Measurements from ENCODE around the gene DLEC1. TPM values are rescaled to one million over a fixed set of nuclear protein-coding genes. Genes with fewer than 3 reads are reported as not detected.

The DLEC1 gene
- total RNA-seq, 2 experiments from 2014 or later = 0.20 to 0.36 TPM

DNA sequence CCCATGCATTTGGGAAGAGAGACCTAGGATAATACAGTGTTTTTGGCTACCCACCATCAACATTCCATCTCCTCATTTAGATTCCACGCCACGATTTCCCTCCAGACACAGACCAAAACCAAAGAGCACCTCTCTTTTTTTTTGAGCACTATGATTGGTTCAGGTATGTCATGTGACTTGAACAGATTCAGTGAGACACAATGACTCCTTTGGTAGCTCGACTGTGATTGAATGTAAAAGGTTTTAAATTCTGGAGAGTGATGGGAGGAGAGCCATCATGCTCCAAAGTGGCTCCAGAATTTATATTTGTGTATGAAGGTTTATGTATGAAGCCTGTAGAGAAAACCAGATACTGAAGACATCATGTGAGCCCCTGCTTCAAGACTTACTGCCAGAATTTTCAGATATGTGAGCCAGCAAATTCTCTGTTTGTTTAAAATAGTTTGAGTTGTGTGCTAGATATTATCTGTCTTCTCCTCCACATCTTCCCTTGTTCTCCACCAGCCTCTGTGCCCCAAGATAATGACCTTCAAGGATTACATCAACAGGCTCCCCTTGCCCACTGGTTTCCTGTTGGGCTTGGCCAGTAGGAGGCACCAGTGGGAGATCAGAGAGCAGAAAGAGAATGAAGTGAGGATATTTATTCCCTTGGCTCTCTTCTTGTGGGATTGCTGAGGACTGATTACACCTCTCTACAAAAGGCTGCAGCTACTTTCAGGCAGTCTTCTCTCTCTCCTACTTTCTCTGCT is 111.9 kb downstream of the DLEC1 start:
- ChIA-PET POLR2A (interaction anchor here (0.6 to 0.7 kb wide), 2 partner anchors 14 to 55 kb away, joined by 3 read pairs; partner anchors contain the start of gene OXSR1), CTCF (no interaction called here)
- intact Hi-C loops (cut with micrococcal nuclease) = loop anchor here (2.0 kb wide), 1 partner anchor 14 kb away; the partner anchor contains the start of gene OXSR1
- Mint-ChIP-seq H3K27ac (peak overlapping the region; percentile 60), H3K36me3 (ENCODE audit: low read depth) (peaks cover 1% of the 10 kb centered on the region), H3K9me3 (peaks cover 13% of the 10 kb centered on the region), H3K4me1 (ENCODE audit: low read depth) (peaks cover 51% of the 10 kb centered on the region), H3K27me3 (no peaks in the 10 kb centered on the region), H3K4me3 (no peak overlapping the region)
- DNase-seq (peak; percentile 24), ATAC-seq (no peak)
- TF ChIP-seq, protein P1, sequence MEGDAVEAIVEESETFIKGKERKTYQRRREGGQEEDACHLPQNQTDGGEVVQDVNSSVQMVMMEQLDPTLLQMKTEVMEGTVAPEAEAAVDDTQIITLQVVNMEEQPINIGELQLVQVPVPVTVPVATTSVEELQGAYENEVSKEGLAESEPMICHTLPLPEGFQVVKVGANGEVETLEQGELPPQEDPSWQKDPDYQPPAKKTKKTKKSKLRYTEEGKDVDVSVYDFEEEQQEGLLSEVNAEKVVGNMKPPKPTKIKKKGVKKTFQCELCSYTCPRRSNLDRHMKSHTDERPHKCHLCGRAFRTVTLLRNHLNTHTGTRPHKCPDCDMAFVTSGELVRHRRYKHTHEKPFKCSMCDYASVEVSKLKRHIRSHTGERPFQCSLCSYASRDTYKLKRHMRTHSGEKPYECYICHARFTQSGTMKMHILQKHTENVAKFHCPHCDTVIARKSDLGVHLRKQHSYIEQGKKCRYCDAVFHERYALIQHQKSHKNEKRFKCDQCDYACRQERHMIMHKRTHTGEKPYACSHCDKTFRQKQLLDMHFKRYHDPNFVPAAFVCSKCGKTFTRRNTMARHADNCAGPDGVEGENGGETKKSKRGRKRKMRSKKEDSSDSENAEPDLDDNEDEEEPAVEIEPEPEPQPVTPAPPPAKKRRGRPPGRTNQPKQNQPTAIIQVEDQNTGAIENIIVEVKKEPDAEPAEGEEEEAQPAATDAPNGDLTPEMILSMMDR (IDR thresholded peaks at IDR 0.05) = no peak

DNA sequence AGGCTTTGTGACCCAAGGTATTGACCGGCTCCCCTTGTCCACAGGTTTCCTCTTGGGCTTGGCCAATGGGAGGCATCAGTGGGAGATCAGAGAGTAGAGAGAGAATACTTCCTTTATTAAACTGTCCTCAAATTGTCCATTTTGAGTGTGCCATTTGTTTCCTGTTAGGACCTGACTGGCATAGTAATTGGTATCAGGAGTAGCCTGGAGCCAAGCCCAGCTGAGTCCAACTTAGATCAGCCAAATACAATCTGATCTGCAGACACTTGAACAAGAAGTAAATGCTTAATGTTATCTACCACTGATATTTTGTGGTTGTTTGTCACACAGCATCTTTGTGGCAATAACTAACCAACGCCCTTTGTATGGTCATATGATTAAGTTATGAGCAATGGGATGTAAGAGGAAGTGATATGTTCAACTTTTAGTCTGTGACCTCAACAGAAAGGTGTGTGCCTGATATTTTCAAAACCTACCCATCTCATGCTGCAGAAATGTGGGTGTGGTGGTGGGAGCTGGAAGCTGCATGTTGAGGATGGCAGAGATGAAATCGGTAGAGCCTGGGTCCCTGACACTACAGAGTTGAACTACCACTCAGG is 112.8 kb downstream of the DLEC1 start:
- CTCF ChIA-PET = interaction anchor here (1.0 to 4.3 kb wide), 2 partner anchors 12 to 146 kb away, joined by 3 to 21 read pairs; partner anchors contain the start of gene OXSR1
- DNase-seq (no peak), ATAC-seq (peak; percentile 55)
- H3K4me1 Mint-ChIP-seq (ENCODE audit: low read depth) = peaks cover 51% of the 10 kb centered on the region
- no peak overlapping the region for H3K4me3 Mint-ChIP-seq
- H3K27me3 Mint-ChIP-seq = no peaks in the 10 kb centered on the region
- POLR2A ChIA-PET = interaction anchor here (0.6 to 0.7 kb wide), 3 partner anchors 14 to 58 kb away, joined by 3 read pairs; partner anchors contain the start of gene OXSR1
- peak overlapping the region; percentile 60 for H3K27ac Mint-ChIP-seq
- TF ChIP-seq, protein P1 (IDR thresholded peaks at IDR 0.05) = no peak
- H3K9me3 Mint-ChIP-seq = peaks cover 8% of the 10 kb centered on the region
- intact Hi-C loops (cut with micrococcal nuclease) = loop anchor here (2.0 kb wide), 1 partner anchor 13 kb away; the partner anchor contains the start of gene OXSR1
- no peaks in the 10 kb centered on the region for H3K36me3 Mint-ChIP-seq (ENCODE audit: low read depth)

DNA sequence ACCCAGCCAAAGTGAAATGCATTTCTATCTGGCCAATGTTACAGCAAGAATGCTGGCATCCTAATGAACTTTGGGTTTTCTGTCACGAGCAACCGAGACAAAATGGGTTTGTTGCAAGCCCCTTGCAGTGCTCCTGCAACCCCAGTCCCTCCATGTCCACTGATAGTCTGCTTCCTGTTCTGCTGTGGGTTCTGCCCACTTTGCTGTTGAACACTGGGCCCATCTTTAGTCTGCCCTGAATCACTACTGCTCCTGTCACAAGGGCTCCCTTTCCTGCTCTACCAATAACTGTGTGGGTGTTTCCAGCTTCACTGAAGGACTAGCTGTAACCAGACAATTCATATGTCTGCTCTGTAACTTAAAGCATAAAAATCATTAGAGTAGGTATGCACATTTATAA is 113.6 kb downstream of the DLEC1 start:
- ChIA-PET CTCF (interaction anchor here (0.7 to 4.3 kb wide), 5 partner anchors 10 to 328 kb away, joined by 3 to 21 read pairs (median 5); partner anchors contain the start of gene OXSR1), POLR2A (interaction anchor here (0.6 to 4.8 kb wide), 2 partner anchors 12 to 59 kb away, joined by 3 to 29 read pairs; partner anchors contain the start of gene OXSR1)
- H3K27me3 Mint-ChIP-seq = no peaks in the 10 kb centered on the region
- H3K36me3 Mint-ChIP-seq (ENCODE audit: low read depth) = no peaks in the 10 kb centered on the region
- intact Hi-C loops (cut with micrococcal nuclease) = no loop called here
- TF ChIP-seq, protein P1 (IDR thresholded peaks at IDR 0.05) = no peak
- DNase-seq (no peak), ATAC-seq (peak; percentile 50)
- peaks cover under 1% of the 10 kb centered on the region for H3K9me3 Mint-ChIP-seq
- H3K27ac Mint-ChIP-seq = peak overlapping the region; percentile 32
- peaks cover 51% of the 10 kb centered on the region for H3K4me1 Mint-ChIP-seq (ENCODE audit: low read depth)
- H3K4me3 Mint-ChIP-seq = no peak overlapping the region

DNA sequence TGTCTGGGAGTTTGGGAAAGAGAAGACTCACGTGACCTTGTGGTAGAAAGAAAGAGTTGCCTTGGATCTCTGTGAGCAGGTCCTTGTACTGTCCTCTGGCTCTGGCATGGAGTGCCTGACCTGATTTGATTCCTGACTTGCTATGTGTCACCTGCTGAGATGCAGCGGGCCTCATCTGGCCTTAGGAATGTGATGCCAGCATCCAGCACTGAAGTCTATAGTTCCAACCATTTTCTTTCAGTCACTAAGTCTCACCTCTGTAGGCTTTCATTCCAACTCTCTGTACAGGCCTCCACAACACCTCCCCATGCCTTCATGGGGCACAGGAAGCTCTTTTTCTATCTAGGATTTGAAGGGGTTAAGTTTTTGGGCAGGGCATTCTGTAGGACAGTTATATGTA is 114.2 kb downstream of the DLEC1 start:
- H3K27me3 Mint-ChIP-seq = no peaks in the 10 kb centered on the region
- TF ChIP-seq, protein P1 (IDR thresholded peaks at IDR 0.05) = no peak
- no peak for ATAC-seq
- no peak for DNase-seq
- H3K4me3 Mint-ChIP-seq = no peak overlapping the region
- no peaks in the 10 kb centered on the region for H3K36me3 Mint-ChIP-seq (ENCODE audit: low read depth)
- ChIA-PET CTCF (interaction anchor here (0.7 to 4.3 kb wide), 5 partner anchors 10 to 327 kb away, joined by 3 to 21 read pairs (median 5); partner anchors contain the start of genes OXSR1 and XYLB), POLR2A (interaction anchor here (0.9 to 4.8 kb wide), 5 partner anchors 8 to 47 kb away, joined by 3 to 29 read pairs (median 5); partner anchors contain the start of gene OXSR1)
- H3K27ac Mint-ChIP-seq = no peak overlapping the region
- intact Hi-C loops (cut with micrococcal nuclease) = no loop called here
- no peaks in the 10 kb centered on the region for H3K9me3 Mint-ChIP-seq
- H3K4me1 Mint-ChIP-seq (ENCODE audit: low read depth) = peaks cover 46% of the 10 kb centered on the region

Measured in activated CD8-positive, alpha-beta T cell treated with anti-CD3 and anti-CD28 coated beads for 36 hours (primary cell).